NOMO-1 treated with dmso at 0.1 percent for 144 hours (cell line): Measurements from ENCODE around the gene FARP2.
A peak's percentile ranks its signal among the peaks of the same experiment; 100 is the strongest.
"Not testable (repeated sequence)": the region's sequence is repeated elsewhere in the genome, so short reads cannot be mapped to it uniquely, and the experiment has no call there.

Source experiments
- DNase-seq: peaks from one replicate; lab custom pipeline; 2025; ENCODE audit not compliant: unreplicated experiment; lab: John Stamatoyannopoulos, UW

FARP2 gene

GRCh38 chr2:241399941-241400922 lies 44.1 kb downstream of the FARP2 start:
- no peak for DNase-seq

DNA sequence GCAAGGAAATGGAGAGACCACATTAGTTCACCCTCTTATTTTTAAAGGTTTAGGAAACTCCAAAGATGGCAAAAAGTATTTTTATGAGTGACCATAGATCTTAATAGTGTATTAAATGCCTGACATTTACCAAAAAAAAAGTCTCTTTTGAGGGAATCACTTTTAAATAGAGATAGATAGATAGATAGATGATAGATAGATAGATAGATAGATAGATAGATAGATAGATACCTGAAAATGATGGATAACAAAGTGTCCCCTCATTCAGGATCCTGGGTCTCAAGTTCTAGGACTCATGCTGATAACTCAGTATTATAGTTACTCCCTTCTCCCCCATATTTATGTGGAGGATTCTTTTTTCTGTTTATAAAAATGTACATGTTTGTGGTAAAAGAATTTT lies 52.8 kb downstream of the FARP2 start:
- no peak for DNase-seq

DNA sequence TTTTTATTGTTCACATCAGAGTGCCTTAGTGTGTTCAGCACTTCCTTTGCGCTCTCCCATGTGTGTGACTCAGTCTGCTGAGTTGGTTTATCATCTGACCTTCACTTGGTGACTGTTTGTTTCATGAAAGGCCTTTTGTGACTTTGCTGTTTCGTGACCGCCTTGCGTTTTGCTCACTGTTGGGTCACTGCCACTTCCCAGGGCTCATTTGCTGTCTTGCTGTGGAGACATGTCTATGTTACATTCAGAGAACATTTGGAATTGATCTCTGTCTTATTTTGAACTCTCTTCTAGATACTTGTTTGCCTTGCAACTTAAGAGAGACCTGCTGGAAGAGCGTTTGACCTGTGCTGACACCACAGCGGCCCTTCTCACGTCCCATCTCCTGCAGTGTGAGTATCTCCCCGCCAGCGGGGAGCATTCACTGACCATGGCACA lies 54.7 kb downstream of the FARP2 start:
- no peak for DNase-seq

DNA sequence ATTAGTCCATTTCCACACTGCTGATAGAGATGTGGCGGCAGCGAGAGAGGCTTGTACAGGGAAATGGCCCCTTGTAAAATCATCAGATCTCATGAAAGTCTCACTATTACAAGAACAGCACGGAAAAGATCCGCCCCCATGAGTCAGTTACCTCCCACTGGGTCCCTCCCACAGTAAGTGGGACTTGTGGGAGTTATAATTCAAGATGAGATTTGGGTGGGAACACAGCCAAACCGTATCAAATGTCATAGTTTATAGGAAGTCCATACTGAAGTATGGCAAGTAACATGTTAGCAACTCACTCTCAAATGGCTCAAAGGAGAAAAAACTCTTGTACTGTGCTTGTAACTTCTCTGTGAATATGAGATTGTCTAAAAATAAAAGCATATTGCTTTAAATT lies 56.1 kb downstream of the FARP2 start:
- DNase-seq: no peak

DNA sequence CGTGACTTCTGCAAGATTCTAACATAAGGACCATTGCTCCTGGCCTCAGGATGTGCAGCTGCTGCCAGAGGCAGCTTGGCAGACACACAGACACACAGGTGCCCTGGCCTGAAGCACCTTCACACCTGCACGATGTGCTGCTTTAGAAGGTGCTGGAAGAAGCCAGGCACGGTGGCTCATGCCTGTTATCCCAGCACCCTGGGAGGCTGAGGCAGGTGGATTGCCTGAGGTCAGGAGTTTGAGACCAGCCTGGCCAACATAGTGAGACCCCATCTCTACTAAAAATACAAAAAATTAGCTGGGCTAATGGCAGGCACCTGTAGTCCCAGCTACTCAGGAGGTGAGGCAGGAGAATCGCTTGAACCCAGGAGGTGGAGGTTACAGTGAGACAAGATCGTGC lies 57.4 kb downstream of the FARP2 start:
- not testable (repeated sequence) for DNase-seq

DNA sequence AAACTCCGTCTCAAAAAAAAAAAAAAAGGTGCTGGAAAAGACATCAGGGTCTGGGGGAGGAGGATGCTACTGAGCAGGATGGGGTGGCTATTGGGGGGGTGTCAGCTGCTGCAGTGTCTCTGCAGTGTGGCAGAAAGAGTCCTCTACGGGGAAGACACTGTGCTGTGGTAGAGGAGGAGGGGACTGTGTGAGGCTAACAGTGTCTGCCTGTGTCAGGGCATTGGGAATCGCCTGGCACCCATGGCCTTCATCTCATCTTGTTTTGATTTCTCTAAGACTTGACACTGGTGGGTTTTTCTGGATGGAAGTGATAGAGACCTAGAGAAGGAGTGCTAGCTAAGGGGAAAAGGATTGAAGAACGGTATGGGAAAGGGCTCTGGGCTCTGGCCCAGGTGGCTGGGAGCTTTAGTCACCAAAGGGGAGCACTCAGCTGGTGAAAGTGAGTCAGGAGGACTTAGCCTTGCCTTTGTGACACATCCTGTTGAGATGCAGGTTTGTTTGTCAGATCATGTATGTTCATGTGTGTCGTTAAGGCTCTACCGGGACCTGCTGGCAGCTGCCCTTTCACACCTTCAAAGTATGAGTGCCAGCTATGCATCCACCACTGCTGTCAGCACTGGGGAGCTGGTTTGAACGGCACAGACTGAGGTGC lies 58.0 kb downstream of the FARP2 start:
- no peak for DNase-seq

DNA sequence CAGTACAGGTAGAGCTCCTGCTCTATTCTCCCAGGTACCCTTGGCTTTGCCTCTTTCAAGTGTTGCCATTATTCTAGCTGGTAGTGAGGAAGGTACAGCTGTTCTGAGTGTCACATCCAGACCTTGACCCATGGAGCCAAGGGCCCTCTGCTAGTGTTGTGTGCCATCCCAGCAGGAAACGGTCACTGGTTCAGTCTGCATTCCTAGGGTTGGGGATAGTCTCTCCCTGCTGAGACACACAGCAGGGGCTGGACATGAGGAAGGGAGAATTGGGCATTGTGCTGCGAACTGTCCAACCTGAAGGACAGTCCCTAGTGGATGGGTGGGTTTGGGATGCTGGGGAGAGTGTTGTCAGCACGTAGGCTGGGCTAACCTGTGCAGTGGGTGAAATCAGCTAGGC lies 59.1 kb downstream of the FARP2 start:
- DNase-seq: no peak

GRCh38 chr2:241417626-241418025 lies 61.5 kb downstream of the FARP2 start:
- no peak for DNase-seq

- no peak for DNase-seq
Measured at GRCh38 chr2:241421330-241421729, 65.2 kb downstream of the FARP2 start.

DNA sequence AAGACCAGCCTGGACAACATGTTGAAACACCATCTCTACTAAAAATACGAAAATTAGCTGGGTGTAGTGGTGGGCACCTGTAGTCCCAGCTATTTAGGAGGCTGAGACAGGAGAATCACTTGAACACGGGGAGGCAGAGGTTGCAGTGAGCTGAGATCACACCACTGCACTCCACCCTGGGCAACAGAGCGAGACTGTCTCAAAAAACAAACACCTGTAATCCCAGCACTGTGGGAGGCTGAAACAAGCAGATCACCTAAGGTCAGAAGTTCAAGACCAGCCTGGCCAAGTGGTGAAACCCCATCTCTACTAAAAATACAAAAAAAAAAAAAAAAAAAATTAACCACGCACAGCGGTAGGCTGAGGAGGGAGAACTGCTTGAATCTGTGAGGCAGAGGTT lies 65.9 kb downstream of the FARP2 start:
- not testable (repeated sequence) for DNase-seq

- DNase-seq: no peak
Measured at GRCh38 chr2:241422350-241422749, 66.3 kb downstream of the FARP2 start.

GRCh38 chr2:241423489-241423888 lies 67.4 kb downstream of the FARP2 start:
- not testable (repeated sequence) for DNase-seq

- no peak for DNase-seq
Measured at GRCh38 chr2:241425368-241425767, 69.3 kb downstream of the FARP2 start.

GRCh38 chr2:241430178-241430577 lies 74.1 kb downstream of the FARP2 start:
- DNase-seq: no peak

GRCh38 chr2:241432824-241433448 lies 76.9 kb downstream of the FARP2 start:
- DNase-seq: no peak

GRCh38 chr2:241437179-241437578 lies 81.1 kb downstream of the FARP2 start:
- no peak for DNase-seq

DNA sequence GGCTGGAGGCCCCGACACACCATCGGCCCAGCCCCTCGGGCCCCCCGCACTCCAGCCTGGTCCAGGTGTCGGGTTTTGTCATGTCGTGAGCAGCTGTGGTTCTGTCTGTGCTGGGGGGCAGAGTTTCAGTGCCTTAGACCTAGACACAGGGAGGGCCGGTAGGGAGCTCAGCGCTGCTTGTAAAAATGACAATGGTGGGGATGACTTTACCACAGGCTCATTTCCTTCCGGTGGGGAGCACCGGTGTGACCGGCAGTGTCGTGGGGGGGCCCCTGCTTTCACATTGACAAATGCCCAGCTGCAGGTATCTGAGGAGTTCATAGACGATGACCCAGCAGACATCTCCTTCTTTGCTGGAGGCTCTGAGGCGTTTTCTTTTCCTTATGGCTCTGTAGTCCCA lies 85.4 kb downstream of the FARP2 start:
- no peak for DNase-seq

DNA sequence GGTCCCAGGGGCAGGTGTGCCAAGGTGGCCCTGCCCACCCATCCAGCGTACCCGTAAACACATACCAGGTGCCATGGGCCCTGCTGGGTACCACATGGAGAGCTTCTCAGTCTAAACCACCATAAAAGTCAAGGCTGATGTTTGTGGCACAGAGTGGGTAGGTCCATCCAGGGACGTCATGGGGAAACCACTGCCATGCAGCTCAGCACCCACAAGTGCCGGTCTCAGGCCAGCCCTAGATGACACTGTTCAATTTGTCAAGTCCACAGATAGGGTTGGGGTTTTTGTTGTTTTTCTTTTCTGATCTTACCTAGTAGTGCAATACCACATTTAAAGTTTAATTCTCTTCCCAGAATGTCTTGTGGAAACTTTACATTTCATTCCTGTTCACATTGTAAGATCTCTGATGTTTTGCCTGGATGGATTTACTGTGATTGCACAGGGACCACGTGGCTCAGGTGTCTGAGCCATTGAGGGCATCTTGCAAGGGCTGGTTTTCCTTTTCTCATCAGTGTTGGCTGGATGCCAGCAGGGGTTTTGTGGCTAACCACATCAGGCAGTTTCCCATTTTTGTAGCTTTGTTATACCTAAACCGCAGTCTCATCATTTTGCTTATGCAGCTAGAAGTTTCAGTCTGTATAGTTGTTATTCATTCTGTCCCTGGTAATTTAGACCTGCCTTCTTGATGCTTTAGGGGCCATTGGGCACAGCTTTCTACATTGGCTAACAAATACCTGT lies 87.6 kb downstream of the FARP2 start:
- DNase-seq: peak; percentile 67

DNA sequence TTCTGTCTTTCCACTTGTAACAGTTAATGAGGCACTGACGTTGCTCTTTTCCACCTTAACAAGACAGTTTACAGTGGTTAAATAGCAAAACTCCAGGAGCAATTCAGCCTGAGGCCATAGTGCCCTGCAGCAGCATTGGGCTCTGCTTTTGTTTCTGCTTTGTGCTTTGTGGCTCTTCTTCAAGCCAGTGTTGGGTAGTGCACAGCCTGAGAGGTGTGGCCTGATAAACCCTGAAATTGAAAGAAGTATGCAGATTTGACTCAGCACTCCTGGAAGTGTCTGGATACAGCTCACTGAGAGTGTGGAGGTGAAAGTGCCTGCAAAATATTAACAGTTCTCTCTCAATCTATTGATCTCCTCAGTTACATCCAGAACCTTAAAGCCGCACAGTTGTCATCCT lies 89.3 kb downstream of the FARP2 start:
- DNase-seq: no peak

- DNase-seq: not testable (repeated sequence)
Measured at GRCh38 chr2:241450092-241450491, 94.0 kb downstream of the FARP2 start.
